PC-9 (cell line): ENCODE results near the gene CBFA2T3.

Experiments used
- CTCF ChIP-seq: fragments of 200-600 bp; sonication (generic); conservative IDR thresholded peaks from 2 replicates; pipeline ENCODE4 v1.6.1; 2017; ENCODE audit warnings: mixed run types, antibody characterized with exemption, mild to moderate bottlenecking, moderate library complexity
- EZH2 ChIP-seq: fragments of 200-600 bp; sonication (generic); IDR thresholded peaks from 2 replicates; pipeline ENCODE4 v1.8.0; 2017; ENCODE audit warnings: antibody characterized with exemption, low read depth

DNA sequence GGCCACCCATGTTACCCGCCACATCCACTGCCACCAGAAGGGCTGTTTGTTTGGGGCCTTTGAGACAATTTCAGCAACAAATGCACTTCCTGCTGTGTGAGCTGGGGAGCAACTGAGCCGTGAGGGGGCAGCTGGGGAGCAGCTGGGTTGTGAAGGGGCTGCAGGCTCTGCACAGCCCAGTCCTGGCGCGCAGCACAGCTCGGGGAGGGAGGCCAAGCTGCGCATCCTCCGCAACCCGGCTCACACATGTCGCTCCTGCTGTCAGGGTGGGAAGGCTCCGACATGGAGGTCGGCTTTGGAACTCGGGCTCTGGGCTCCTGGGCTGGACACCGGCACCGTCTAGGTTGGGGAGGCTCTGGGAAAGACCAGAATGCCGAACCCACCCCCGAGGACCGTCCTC lies 53.6 kb downstream of the CBFA2T3 start:
- TF ChIP-seq CTCF (no peak), EZH2 (no peak)
